NCI-H1417 treated with DMSO at 0.1 percent for 48 hours (cell line): ENCODE measurements around the gene MISP3.
A peak's percentile ranks its signal among the peaks of the same experiment; 100 is the strongest.

ENCODE experiments used
- DNase-seq: peaks from one replicate; lab custom pipeline; 2025; lab: John Stamatoyannopoulos, UW

MISP3 gene

DNA sequence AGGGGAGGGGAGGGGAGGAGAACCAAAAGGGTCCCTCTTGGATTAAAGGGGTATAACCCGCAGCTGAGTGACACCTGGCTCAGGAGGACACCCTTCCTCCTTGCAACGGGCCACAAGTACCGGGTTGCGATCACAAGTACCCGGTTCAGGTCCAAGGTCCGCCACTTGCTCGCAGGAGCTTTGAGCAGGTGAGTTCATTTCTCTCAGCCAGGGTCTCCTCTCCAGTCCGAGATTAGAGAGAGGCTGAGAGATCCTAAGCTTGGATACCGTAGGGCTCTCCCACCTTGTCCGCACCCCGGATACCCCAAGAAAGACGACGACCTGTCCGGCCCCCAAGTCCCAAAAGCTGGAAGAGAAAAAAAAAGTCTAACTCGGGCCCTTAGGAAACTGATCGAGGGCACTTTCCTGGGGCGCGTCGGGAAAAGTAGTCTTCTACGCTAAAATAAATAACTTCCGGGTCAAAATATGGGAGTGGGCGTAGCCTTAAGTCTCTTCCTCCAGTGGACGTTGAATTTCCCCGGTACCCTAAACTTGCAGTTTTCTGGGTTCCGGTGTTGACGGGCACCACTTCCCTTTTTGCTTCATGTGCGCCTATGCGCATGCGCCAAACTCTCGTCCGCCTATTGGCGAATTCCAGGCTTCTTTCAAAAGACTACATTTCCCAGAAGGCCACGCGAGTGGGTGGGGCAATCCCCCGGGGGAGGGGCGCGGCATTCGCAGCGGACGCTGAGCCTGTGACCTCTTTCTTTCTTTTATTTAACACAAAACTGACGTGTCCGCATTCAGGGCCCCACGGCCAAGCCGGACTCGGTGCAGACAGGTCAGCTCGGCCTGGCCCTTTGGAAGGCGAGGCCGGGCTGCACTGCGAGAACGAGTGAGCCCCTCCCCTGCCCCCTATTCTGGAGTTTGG, 8.6 kb downstream of the MISP3 start:
- DNase-seq = peak; percentile 99

DNA sequence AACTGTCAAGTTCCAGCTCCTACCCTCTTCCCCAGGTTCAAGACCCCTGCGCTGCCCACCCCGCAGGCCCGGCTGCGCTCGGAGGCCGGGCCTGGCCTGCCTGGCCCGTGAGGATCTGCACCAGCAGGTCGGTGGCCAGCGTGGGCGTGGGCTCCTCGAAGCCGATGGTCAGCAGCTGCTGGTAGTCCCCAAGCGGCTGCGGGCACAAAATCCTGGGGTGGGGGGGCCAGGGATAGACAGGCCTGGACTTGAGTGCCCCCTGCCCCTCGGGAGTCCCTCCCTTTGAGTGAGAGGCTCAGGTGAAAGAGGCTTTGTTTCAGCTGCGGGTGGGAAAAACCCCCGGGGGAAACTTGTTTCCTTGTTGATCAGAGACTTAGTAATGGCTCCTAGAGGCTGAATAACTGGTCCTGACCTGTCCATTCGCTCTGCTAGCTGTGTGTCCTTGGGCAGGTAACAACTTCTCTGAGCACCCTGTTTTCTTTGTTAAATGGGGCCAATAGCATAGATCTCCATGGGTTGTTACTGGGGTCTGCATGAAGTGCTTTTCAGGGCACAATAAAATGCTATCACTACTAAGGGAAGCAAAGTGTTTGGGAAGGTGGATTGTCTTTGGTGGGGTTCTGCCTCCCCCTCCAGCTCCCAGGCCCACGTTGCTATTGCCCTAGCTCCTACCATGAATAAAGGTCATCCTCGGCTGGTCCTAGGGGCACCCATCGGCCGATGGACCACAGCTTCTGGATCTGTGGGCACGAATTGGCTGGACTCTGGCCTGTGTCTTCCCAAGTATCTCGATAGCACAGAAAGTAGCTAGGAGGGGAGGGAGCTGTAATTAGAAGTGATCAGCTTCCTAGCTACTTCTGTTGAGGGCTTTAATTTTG, 9.4 kb downstream of the MISP3 start:
- no peak for DNase-seq

DNA sequence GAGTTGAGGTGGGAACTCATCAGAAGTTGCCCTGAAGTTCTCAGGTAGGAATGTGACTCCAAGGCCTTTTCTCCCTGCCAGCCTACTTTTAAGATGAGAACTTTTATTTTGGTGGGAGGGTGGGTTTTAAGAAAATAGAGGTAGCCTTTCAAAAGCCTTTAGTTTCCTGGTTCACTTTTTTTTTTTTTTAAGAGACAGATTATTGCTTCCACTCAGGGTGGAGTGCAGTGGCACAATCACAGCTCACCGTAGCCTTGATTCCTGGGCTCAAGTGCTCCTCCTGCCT, 10.0 kb downstream of the MISP3 start:
- DNase-seq = no peak

DNA sequence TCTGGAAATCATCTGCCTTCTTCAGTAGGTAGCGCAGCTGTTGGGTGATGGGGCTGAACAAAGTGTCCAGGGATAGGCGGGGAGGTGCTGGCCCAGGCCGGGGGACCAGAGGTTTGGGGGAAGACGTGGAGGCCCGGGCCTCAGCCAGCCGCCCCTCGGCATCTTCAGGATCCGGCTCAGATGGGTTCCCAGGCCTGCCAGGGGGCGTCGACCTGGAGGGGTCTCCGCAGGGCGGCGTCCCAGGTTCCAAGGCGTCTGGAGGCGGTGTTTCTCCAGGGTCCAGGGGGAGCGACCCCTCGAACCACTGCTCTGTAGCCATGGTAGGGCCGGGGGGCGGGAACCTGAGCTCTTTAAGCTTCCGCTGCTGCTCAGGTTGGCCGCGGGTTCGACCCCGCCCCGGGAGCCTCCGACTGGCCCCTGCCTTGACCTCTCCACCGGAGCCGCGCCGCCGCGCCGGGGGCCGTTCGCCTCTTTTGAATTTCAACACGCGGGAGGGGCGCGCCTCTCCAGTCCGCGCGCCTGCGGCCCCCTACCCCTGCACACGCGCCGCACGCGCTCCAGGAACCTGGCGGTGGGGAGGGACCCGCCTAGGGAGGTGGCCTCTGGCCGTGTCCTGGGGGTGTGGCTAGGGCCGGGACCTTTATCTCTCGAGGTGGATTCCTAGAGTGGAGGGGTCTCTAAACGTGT, 12.9 kb downstream of the MISP3 start, which contains the start of gene C19orf67:
Gene C19orf67 (minus strand): TSS at position 475 of the 687 bp plus-strand sequence. CDS start 156 bp downstream, at position 319.
- DNase-seq = no peak

DNA sequence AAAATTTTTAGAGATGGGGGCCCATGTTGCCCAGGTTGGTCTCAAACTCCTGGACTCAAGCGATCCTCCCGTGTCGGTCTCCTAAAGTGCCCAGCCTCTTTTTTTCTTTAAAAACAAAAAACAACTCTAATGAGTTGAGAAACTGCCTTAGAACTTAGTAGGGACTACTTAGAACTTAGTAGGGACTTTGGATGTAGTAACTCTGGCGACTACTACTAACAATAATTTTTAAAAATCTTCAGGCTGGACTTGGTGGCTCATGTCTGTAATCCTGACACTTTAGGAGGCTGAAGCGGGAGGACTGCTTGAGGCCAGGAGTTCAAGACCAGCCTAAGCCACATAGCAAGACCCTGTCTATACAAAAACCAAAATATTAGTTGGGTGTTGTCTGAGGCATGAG, 13.5 kb downstream of the MISP3 start:
- no peak for DNase-seq

DNA sequence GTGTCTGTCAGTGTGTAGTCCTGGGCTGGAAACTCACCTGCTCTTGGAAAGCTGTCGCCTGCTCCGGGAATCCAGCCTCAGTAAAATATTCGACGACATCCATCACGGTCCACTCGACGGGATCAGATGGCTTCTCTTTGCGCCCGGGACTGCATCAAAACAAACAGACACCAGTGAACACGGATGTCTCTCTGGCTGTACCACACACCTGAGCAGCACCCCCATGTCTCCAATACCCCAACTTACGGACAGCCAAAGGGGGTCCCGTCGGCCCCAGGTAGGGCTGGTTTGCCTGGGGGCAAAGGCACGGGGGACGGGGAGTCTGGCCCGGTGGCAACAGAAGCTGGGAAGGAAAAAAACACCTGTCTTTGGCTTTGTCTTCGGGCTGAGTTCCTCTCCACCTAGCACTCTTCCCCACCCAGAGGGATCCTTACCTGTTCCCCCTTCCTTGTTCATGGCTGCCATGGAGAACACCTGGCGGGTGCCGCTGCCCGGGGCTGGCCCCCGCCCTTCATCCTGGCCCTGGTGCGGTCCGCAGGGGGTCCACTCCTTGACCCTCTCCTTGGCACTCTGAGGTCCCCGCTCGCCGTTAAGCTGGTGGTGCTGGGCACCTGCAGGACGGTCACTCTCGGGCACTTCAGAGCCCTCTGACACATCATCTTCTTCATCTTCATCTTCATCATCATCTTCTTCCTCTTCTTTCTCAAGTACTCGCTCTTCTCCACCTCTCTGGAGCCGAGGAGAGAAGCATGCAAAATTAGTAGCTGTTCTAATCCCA, 16.2 kb downstream of the MISP3 start:
- DNase-seq = no peak

DNA sequence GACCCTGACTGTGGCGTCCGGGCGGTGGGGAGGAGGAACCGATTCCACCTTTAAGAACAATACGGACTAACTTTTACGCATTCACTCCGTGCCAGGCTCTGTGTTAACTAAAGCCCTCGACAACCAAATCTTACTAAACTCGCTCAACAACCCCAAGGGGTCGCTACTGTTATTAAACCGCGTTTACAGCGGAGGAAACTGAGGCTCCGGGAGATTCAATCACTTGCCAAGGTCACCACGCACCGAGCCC, 16.8 kb downstream of the MISP3 start:
- DNase-seq = no peak

DNA sequence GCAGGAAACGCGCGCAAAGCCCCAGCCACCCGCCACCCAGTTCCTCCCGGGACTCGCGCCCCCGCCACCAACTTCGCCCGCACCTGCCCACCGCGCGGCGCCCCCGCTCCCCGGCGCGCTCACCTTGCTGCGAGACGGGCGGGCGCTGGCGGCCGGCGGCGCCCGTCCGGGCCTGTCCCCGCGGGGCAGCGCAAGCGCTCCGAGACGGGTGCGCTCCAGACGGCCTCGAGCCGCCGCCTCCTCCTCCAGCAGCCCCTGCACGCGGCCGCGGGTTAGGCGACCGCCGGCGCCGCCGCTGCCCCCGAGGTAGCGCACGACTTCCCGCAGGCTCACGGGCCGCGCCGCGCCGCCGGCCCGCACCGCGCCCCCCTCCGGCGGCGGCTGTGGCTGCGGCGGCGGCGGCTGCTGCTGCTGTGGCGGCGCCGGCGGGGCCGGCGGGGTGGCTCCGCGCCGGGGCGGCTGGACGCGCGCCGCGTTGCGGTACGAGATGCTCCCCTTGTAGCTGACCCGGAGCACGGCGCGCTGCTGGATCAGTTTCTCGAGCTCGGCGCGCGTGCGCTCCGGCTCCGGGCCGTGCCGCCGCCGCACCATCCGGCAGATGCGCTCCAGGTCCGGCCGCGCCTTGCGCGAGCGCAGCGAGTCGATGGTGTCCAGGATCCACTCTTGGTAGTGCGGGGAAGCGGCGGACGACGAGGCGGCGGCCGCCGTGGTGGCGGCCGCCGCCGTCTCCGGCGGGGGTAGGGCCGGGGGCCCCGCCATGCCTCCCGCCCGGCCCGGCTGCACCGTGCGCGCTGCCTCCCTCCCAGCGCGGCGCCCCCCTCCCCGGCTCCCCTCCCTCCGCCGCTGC, 17.3 kb downstream of the MISP3 start:
- DNase-seq = no peak

DNA sequence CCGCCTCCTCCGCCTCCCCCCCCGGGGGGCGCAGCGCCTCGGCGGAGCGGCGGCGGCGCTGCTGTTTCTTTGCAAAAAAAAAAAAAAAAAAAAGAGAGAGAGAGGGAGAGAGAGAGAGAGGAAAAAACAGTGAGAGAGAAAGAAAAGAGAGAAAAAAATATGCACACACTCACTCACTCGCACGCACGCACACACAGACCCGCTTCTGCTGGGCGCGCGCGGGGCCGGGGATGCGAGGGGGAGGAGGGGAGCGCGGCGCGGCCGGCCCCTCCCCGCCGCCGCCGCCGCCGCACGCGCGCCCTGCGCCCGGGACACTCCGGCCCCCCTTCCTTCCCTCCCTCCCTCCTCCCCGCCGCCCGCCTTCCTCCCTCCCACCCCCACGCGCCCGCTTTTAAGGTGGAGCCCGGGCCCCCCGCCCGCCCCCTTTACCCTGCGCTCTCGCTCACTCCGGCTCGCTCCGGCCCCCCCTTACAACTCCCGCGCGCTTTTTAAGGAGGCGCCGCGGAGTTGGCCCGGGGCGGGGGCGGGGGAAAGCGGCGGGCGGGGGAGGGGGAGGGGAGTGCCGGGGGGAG, 18.0 kb downstream of the MISP3 start, which contains the start of gene SAMD1:
Gene SAMD1 (minus strand): TSS at position 243 of the 572 bp plus-strand sequence.
- no peak for DNase-seq

DNA sequence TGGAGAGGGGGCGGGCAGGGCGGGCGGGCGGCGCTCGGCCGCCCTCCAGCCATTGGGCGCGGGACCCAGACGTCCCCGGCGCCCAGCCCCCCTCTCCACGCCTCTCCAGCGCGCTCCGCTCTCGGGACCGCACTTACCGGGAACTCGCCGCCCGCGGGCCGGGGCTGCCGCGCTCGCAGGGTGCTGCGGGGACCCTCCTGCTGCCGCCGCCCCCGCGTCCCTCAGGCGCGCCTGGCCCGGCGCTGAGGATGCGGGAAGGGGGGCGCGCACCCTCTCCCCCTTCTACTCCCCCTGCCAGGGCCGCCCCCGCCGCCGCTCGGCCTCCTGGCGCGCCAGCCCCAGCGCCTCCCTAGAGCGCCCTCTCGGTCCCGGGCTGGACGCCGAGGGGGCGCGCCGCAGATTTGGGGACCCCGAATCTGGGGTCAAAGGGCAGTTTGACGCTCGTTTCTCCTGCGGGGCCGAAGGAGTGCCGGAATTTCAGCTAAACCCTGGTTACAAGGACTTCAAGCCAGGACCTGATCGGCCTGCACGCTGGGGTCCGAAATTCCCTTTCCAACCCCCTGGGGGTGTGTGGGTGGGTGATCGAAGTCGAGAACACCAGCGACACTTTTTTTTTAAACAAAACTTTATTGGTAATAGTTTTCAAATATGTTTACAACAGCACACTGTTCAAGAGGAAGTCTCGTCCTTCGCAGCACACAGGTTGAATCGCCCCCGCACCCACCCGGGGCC, 18.7 kb downstream of the MISP3 start:
- no peak for DNase-seq

DNA sequence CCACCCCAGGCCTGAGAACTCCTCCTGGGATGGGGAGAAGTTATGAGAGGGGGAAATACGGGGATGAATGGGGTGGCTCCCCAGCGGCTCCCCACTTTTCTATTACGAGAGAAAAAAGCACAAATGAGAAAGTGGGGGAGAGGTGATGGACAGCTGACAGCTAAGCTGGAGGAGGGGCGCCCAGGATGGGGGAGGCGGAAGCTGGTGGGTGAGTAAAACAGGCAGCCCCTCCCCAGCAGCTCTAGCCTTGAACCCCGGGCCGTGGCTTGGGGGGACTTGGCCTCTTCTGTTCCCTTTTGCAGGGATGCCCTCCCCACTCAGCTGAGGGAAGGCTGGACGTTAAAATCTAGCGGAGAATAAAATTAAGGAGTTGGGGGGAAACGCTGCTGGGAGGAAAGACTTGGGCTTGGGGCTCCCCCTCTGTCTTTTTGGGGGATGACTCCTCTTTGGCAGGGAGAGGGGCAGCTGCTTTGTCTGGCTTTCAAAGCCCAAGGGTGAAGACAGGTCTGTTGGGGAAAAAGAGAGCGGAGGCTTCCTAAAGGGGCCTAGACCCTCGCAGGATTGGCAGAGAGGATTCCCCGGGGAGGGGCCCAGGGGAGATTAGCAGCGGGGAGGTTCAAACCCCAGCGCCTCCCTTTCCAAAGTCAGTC, 19.4 kb downstream of the MISP3 start:
- no peak for DNase-seq

DNA sequence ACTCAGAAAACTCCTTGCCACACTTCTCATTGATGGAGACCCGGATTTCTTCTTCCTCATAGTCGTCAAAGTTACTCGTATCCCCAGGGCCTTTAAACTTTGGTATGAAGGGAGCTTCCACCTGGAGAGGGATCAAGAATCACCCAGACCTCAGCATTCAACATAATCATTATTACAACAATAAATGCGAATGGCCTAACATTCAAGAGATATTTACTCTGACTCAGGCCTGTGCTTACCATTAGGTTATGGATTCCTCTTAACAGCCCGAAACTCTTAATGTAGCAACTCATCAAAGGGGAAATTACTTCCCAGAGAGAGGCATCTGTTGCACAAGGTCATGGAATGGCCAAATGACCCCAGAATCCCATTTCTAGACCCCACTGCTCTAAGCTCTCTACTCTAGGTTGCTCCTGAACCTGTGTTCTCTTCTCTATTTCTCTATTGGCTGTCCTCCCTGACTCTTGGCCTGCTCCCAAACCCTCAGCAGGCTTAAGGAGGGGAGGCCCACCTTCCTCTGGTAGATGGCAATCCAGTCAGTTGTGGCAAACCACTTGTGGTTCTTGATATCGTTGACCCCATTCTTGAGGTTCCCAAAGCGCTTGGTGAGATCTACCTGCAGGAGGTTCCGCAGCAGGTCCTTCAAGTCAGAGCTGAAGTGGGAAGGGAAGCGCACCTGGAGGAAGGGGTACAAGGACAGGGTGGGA, 20.7 kb downstream of the MISP3 start:
- DNase-seq = no peak

DNA sequence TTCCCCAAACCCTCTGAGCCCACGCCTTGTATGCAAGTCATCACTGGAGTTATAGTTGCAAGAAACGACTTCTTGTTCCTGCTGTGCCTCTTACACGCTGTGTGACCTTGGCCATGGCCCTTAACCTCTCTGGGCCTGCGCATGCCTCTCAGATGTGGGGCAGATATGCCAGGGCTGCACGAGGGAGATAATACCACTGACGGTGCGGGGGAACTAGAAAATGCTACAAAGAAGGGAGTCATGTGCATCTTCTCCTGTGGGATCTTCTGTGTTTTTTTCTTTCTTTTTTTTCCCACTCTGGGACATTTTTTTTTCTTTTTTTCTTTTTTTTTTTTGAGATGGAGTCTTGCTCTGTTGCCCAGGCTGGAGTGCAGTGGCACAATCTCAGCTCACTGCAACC, 22.3 kb downstream of the MISP3 start:
- DNase-seq = no peak

DNA sequence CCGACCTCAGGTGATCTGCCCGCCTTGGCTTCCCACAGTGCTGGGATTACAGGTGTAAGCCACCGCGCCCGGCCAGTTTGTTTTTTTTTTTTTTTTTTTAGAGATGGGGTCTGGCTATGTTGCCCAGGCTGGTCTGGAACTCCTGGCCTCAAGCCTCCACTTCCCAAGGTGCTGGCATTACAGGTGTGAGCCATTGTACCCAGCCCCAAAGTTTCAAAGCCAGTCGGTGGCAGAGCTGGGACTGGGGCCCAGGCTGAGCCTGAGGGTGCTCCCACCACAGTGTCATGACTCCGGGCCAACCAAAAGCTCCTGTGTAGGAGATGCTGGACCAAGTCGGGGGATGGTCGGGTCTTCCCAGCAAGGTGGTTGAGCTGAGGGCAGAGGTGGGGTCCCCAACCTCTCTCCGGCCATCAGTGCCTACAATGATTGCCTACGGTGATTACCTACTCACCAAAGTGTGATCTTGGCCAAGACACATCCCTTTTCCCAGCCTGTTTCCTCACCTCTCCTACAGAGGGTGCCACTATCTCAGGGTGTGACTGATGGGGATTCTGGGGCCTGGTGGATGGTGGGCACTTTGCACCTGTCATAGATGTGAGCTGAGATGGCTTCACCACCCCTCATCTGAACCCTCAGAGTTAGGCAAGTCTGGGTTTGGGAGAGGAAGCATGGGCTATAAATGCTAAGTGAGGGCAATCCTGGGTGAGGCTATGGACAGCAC, 23.8 kb downstream of the MISP3 start:
- no peak for DNase-seq

DNA sequence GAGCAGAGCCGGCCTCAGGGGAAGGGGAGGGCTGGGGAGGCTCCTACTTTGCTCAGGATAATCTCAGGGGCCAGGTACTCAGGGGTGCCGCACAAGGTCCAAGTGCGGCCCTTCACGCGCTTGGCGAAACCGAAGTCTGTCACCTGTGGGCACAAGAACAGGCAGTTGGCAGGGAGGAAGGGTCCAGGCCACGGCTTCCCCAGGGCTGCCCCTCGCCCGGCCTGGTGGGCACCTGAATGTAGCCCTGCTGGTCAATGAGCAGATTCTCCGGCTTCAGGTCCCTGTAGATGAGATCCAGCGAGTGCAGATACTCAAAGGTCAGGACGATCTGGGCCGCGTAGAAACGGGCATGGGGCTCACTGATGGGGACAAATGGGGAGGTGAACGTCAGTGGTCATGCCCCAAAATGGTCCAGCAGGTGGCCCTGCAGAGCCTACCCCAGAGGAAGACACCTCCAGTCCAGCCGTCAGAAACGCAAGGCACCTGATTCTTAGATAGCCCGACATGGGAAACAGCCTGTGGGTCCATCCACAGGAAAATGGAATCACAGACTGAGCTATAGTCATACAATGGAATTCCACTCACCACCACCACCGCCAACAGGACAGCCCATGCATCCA, 25.1 kb downstream of the MISP3 start:
- no peak for DNase-seq

DNA sequence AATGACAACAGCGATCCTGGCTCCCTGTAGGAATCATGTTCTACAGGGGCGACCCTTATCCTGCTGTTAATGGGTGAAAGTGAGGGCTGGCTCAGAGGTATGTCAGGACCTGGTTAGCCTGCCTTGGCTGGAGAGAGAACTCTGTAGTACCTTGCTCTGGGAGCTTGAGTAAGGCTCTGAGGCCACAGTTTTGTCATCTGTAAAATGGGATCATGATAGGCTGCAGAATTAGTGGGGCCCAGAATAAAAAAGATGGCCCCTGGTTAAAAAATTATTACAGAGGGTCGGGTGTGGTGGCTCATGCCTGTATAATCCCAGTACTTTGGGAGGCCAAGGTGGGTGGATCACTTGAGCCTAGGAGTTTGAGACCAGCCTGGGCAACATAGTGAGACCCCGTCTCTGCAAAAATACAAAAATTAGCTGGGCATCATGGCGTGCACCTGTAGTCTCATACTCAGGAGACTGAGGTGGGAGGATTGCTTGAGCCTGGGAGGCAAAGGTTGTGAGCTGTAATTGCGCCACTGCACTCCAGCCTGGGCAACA, 28.5 kb downstream of the MISP3 start:
- DNase-seq = no peak

DNA sequence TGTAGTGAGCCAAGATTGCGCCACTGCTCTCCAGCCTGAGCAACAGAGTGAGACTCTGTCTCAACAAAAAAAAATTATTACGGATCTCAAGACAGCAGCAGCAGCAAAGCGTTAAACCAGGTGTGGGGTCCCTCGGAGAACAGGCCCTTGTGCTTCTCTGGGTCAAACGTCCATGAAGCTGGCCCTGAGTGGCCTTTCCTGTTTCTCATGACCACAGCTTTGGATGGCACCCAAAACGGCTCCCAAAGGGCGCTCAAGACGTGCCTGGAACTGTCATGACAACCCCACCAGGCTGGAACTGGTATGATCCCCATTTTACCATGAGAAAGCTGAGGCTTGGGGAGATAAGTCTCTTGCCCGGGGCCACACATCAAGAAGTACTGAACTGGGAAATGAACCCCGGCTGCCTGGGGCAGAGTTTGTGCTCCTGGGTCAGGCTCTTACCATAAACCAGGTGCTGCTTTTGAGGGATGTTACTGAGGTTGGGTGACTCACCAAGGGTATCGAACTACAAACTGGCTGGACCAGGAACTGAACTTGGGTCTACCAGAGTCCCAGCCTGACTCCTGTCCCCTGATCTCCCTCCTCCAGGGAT, 29.6 kb downstream of the MISP3 start:
- no peak for DNase-seq
